Peyer's patch (tissue), 4 donors: ENCODE data around the gene KCNQ2. TPM values are rescaled to one million over a fixed set of nuclear protein-coding genes. Genes with fewer than 3 reads are reported as not detected.

Experiments
- DNase-seq, 3 donors: peaks; one replicate each; pipeline ENCODE4 v3.0.0-alpha.2; 2017 to 2019
- H3K27ac ChIP-seq, 4 donors: fragments of 200-600 bp; sonication (generic); one replicate each; pipeline ENCODE4 v1.5.1; 2016 to 2019
- H3K27me3 ChIP-seq, 2 donors: fragments of 200-600 bp; sonication (generic); one replicate each; pipeline ENCODE4 v1.5.1; 2019
- H3K36me3 ChIP-seq, 3 donors: fragments of 200-600 bp; sonication (generic); one replicate each; pipeline ENCODE4 v1.5.1; 2016 to 2019
- H3K4me1 ChIP-seq, 4 donors: fragments of 200-600 bp; sonication (generic); one replicate each; pipeline ENCODE4 v1.5.1; 2016 to 2019
- H3K4me3 ChIP-seq, 4 donors: fragments of 200-600 bp; sonication (generic); 1 replicate in 3 of 4; 2 replicates in 1 of 4; pipeline ENCODE4 v1.5.1; 2016 to 2019; ENCODE audit warnings: mild to moderate bottlenecking in 1 of 4
- H3K9me3 ChIP-seq, 4 donors: fragments of 200-600 bp; sonication (generic); one replicate each; pipeline ENCODE4 v1.5.1; 2016 to 2019; ENCODE audit warnings: mild to moderate bottlenecking in 1 of 4
- POLR2A ChIP-seq, 2 donors: fragments of 450-650 bp; IDR thresholded peaks; one replicate each; pipeline ENCODE4 v1.5.1; 2017; ENCODE audit warnings: antibody characterized with exemption in 2 of 2, mild to moderate bottlenecking in 2 of 2, moderate library complexity in 2 of 2
- total RNA-seq, 4 donors: library from RNA; depleted of rRNA; stranded (reverse); fragments of >200 nt; gene quantifications; one replicate each; pipeline ENCODE4 v1.1.0, GENCODE V29; 2016
- TF ChIP-seq, protein P1 (sequence below), 6 experiments: fragments of 450-650 bp in 4 of 6; fragments of 200-600 bp in 2 of 6; sonication (generic) in 1 of 6; IDR thresholded peaks; one replicate each; pipeline ENCODE4 v1.5.1; 2017 to 2019; ENCODE audit warnings: antibody characterized with exemption in 6 of 6, mild to moderate bottlenecking in 3 of 6, moderate library complexity in 1 of 6

KCNQ2 gene
- total RNA-seq, 4 donors from 2014 or later = not detected

DNA sequence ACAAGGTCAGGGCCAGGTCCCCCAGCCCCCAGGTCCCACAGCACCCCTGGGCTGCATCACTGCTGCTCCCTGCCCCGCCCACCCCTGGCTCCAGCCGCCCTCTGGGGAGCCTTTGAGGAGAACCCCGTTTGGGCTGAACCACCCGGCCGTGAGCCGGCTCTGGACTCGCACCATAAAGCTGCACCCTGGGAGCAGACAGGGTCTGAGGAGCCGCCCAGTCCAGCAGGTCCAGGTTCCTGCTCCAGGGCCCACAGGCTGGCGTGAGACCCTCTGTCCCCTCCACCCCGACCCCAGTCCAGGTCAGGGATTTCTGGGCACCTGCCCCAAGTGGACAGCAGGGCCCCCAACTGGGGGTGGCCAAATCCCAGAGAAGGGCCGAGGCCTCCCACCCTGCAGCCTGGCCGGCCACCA, 119.6 kb downstream of the KCNQ2 start:
- H3K36me3 ChIP-seq = no peaks in the 10 kb centered on the region
- no peaks in the 10 kb centered on the region for H3K4me1 ChIP-seq
- H3K27ac ChIP-seq = no peak overlapping the region
- no peak for TF ChIP-seq POLR2A (IDR thresholded peaks at IDR 0.05)
- TF ChIP-seq, protein P1, sequence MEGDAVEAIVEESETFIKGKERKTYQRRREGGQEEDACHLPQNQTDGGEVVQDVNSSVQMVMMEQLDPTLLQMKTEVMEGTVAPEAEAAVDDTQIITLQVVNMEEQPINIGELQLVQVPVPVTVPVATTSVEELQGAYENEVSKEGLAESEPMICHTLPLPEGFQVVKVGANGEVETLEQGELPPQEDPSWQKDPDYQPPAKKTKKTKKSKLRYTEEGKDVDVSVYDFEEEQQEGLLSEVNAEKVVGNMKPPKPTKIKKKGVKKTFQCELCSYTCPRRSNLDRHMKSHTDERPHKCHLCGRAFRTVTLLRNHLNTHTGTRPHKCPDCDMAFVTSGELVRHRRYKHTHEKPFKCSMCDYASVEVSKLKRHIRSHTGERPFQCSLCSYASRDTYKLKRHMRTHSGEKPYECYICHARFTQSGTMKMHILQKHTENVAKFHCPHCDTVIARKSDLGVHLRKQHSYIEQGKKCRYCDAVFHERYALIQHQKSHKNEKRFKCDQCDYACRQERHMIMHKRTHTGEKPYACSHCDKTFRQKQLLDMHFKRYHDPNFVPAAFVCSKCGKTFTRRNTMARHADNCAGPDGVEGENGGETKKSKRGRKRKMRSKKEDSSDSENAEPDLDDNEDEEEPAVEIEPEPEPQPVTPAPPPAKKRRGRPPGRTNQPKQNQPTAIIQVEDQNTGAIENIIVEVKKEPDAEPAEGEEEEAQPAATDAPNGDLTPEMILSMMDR (IDR thresholded peaks at IDR 0.05) = no peak
- DNase-seq = no peak
- H3K9me3 ChIP-seq = no peaks in the 10 kb centered on the region
- no peaks in the 10 kb centered on the region for H3K27me3 ChIP-seq
- H3K4me3 ChIP-seq = no peak overlapping the region

DNA sequence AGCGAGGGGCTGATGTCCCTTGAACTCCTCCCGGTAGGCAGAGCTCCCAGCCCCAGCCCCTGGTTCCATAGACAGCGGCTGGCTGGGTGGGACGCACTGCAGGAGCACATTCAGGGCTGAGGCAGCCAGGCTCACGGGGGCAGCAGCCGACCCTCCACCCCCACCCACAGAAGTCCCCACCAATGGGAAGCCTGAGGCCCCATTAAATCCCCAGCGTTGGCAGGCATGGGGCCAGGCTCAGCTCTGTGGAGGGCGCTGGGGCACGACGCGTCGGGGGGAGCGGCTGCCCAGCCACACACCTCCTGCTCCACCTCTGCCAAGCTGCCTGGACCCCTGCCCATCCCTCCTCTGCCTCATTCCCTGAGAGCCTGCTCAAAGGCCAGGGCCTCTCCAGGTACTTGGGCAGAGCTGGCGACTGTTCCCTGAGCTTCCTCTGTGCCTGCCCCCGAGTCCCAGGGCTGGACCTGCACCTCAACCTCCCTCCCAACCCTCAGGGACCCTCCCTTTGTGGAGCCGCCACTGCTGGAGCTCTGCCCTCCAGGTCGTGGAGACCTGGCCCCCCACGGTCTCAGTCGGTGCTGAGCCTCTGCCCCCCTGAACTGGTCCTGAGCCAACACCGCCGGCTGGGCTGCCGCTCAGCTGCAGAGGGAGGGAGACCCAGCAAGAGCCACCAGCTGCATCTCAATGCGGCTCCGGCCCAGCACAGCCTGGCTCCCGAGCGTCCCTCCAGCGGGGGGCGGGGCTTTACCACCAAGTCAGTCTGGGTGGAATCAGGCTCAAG, 120.5 kb downstream of the KCNQ2 start:
- H3K27me3 ChIP-seq = no peaks in the 10 kb centered on the region

DNA sequence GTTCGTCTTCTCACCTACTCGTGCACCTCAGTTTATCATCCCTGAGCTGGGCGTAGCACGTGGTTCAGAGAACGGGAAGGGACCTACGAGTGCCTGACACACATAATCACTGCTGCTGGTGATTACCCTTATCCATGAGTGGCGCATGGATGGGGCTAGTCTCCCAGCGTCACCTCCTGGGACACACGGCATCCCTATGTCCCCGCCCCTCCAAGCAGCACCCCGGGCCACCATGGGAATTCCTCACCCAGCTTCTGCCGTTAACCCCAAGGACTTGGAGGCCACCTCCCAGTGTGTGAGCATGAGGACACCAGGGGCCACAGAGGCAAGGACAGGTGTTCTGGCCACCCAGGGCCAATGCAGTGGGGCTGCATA, 121.1 kb downstream of the KCNQ2 start:
- Histone ChIP-seq H3K4me1 (no peaks in the 10 kb centered on the region), H3K27ac (no peak overlapping the region), H3K27me3 (no peaks in the 10 kb centered on the region), H3K4me3 (no peak overlapping the region), H3K36me3 (no peaks in the 10 kb centered on the region), H3K9me3 (no peaks in the 10 kb centered on the region)
- DNase-seq = no peak
- TF ChIP-seq, protein P1 (IDR thresholded peaks at IDR 0.05) = no peak
- no peak for TF ChIP-seq POLR2A (IDR thresholded peaks at IDR 0.05)

More for the DNA sequence above, 120.5 kb downstream of the KCNQ2 start:
- H3K36me3 ChIP-seq = no peaks in the 10 kb centered on the region
- H3K9me3 ChIP-seq = no peaks in the 10 kb centered on the region
- no peak for DNase-seq
- TF ChIP-seq, protein P1 (IDR thresholded peaks at IDR 0.05) = no peak
- no peak for TF ChIP-seq POLR2A (IDR thresholded peaks at IDR 0.05)
- H3K4me3 ChIP-seq = no peak overlapping the region
- H3K27ac ChIP-seq = no peak overlapping the region
- H3K4me1 ChIP-seq = no peaks in the 10 kb centered on the region

DNA sequence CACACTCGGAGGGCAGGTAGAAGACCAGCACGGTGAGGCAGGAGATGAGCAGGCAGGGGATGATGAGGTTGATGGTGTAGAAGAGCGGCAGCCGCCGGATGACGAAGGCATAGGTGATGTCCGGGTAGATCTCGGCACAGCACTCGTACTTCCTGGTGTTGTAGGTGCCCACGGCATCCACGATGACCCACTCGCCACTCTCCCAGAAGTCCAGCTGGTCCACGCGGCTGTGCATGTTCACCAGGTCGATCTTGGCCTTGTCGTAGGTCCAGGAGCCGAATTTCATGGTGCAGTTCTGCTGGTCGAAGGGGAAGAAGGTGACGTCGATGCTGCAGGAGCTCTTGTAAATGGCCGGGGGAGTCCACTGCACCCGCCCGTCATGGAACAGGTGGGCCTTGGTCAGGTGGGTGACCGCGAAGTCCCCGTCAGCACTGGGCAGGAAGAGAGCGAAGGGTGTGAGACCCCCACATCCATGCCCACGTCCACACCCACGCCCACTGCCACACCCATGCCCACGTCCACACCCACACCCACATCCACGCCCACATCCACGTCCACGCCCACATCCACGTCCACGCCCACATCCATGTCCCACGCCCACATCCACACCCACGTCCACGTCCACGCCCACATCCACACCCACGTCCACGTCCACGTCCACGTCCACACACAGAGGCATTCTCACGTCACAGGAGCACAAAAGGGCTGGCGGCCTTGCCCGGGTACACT, 121.7 kb downstream of the KCNQ2 start:
- H3K27me3 ChIP-seq = no peaks in the 10 kb centered on the region
- DNase-seq = no peak
- no peaks in the 10 kb centered on the region for H3K4me1 ChIP-seq
- H3K27ac ChIP-seq = no peak overlapping the region
- no peaks in the 10 kb centered on the region for H3K9me3 ChIP-seq
- H3K4me3 ChIP-seq = no peak overlapping the region
- TF ChIP-seq, protein P1 (IDR thresholded peaks at IDR 0.05) = no peak
- H3K36me3 ChIP-seq = no peaks in the 10 kb centered on the region

Other genes starting within 250 kb of the KCNQ2 start
- gene BIRC7, start 236.8 kb downstream of the KCNQ2 start, total RNA-seq = not detected
- gene NKAIN4, start 218.2 kb downstream of the KCNQ2 start, total RNA-seq = not detected
- gene ARFGAP1, start 199.8 kb downstream of the KCNQ2 start, total RNA-seq = 100 to 1,000 TPM in 1 of 4 donors, 10 to 100 TPM in 3; 66.6 to 149 (median 89.8) TPM
- gene COL20A1, start 179.5 kb downstream of the KCNQ2 start, total RNA-seq = not detected
- gene CHRNA4, start 111.3 kb downstream of the KCNQ2 start, total RNA-seq = not detected
- gene EEF1A2, start 26.4 kb upstream of the KCNQ2 start, total RNA-seq = 1 to 10 TPM in 3 of 4 donors, under 1 TPM in 1; 0.67 to 3.3 (median 2.1) TPM
- 100 to 1,000 TPM in 3 of 4 donors, 10 to 100 TPM in 1; 94.1 to 435 (median 193) TPM for gene PPDPF, start 48.1 kb upstream of the KCNQ2 start, total RNA-seq
- 100 to 1,000 TPM in 1 of 4 donors, 10 to 100 TPM in 2, 1 to 10 TPM in 1; 8.3 to 109 (median 84.5) TPM for gene PTK6, start 64.7 kb upstream of the KCNQ2 start, total RNA-seq
- gene SRMS, start 75.1 kb upstream of the KCNQ2 start, total RNA-seq = not detected
- gene FNDC11, start 81.5 kb upstream of the KCNQ2 start, total RNA-seq = under 1 TPM in 1 of 4 donors, not detected in 3; 0.67 TPM
- gene HELZ2, start 101.6 kb upstream of the KCNQ2 start, total RNA-seq = 10 to 100 TPM; 32.2 to 42.0 (median 38.4) TPM
- gene GMEB2, start 154.4 kb upstream of the KCNQ2 start, total RNA-seq = 10 to 100 TPM; 13.8 to 24.5 (median 17.1) TPM
- gene STMN3, start 180.8 kb upstream of the KCNQ2 start, total RNA-seq = 10 to 100 TPM in 1 of 4 donors, 1 to 10 TPM in 3; 3.4 to 23.1 (median 5.6) TPM
- 10 to 100 TPM; 25.6 to 61.1 (median 30.2) TPM for gene RTEL1, start 185.7 kb upstream of the KCNQ2 start, total RNA-seq
- 1 to 10 TPM in 3 of 4 donors, not detected in 1; 2.1 to 4.2 (median 2.7) TPM for gene TNFRSF6B, start 224.0 kb upstream of the KCNQ2 start, total RNA-seq
- 10 to 100 TPM; 39.1 to 67.6 (median 46.3) TPM for gene ARFRP1, start 235.3 kb upstream of the KCNQ2 start, total RNA-seq
- gene ZGPAT, start 235.4 kb upstream of the KCNQ2 start, total RNA-seq = 10 to 100 TPM; 48.9 to 67.7 (median 54.7) TPM